ENCODE data around the gene DNAH10.

DNAH10 gene

GRCh38 chr12:123807670-123808069 is 45.6 kb downstream of the DNAH10 start:
- DNase-seq (ENCODE audit: low read depth) = no peak
- H3K4me3 ChIP-seq (ENCODE audit: low read depth, low read length) = no peak overlapping the region
- in situ Hi-C loops (cut with HindIII; ENCODE audit: low sequenced_read_pairs) = no loop called here
- TF ChIP-seq, protein P1, sequence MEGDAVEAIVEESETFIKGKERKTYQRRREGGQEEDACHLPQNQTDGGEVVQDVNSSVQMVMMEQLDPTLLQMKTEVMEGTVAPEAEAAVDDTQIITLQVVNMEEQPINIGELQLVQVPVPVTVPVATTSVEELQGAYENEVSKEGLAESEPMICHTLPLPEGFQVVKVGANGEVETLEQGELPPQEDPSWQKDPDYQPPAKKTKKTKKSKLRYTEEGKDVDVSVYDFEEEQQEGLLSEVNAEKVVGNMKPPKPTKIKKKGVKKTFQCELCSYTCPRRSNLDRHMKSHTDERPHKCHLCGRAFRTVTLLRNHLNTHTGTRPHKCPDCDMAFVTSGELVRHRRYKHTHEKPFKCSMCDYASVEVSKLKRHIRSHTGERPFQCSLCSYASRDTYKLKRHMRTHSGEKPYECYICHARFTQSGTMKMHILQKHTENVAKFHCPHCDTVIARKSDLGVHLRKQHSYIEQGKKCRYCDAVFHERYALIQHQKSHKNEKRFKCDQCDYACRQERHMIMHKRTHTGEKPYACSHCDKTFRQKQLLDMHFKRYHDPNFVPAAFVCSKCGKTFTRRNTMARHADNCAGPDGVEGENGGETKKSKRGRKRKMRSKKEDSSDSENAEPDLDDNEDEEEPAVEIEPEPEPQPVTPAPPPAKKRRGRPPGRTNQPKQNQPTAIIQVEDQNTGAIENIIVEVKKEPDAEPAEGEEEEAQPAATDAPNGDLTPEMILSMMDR (IDR thresholded peaks at IDR 0.05; ENCODE audit: low read depth, low read length, missing control alignments) = no peak

- TF ChIP-seq, protein P1 (IDR thresholded peaks at IDR 0.05; ENCODE audit: low read depth, low read length, missing control alignments) = peak; percentile 13
- no peak overlapping the region for H3K4me3 ChIP-seq (ENCODE audit: low read depth, low read length)
- in situ Hi-C loops (cut with HindIII; ENCODE audit: low sequenced_read_pairs) = no loop called here
- no peak for DNase-seq (ENCODE audit: low read depth)
Observed at GRCh38 chr12:123808167-123808566, 46.1 kb downstream of the DNAH10 start.

GRCh38 chr12:123813349-123813748 is 51.2 kb downstream of the DNAH10 start:
- in situ Hi-C loops (cut with HindIII; ENCODE audit: low sequenced_read_pairs) = no loop called here
- no peak overlapping the region for H3K4me3 ChIP-seq (ENCODE audit: low read depth, low read length)
- TF ChIP-seq, protein P1 (IDR thresholded peaks at IDR 0.05; ENCODE audit: low read depth, low read length, missing control alignments) = no peak

DNA sequence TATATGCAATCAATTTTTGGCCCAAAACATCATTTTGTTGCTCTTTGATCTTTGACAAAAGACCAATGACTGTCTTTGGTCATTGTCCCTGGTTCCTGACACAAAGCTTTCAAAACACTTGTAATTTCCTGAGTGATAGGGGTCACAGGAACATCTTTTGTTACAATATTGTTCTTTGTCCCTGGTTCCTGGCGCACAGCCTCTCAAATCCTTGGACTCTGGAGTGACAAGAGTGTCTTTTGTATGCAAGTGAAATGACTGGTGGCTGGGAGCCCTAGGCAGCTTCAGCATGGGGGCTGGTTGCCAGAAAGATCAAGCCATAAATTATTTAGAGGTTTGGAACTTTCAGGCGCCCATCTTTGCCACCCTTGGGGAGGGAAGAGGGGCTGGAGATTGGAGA is 53.9 kb downstream of the DNAH10 start:
- H3K4me3 ChIP-seq (ENCODE audit: low read depth, low read length) = no peak overlapping the region
- no peak for DNase-seq (ENCODE audit: low read depth)
- TF ChIP-seq, protein P1 (IDR thresholded peaks at IDR 0.05; ENCODE audit: low read depth, low read length, missing control alignments) = no peak
- in situ Hi-C loops (cut with HindIII; ENCODE audit: low sequenced_read_pairs) = no loop called here

More at GRCh38 chr12:123813349-123813748, 51.2 kb downstream of the DNAH10 start:
- DNase-seq (ENCODE audit: low read depth) = no peak

DNA sequence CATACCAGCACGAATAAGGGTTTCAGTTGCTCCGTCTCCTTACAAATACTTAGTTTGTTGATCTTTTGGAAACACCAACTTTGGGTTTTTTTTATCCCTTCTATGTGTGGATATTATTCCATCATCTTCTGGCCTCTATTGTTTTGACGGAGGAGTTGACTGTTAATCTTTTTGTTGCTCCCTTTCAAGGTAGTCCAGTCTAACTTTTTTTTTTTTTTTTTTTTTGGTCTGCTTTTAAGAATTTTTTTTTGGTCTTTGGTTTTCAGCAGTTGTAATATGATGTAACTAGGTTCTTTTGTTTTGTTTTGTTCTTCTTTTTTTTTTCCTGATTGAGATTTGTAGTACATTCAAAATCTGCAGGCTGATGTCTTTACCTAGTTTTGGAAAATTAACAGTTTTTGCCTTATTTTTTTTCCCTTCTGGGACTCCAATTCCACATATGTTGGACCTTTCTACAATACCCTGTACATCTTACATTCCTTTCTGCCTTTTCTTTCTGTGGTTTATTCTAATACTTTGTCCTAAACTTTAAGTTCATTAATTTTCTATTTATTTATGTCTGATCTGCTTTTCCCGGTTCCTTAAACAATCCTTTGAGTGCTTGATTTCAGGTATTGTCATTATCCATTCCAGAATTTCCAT is 54.9 kb downstream of the DNAH10 start:
- in situ Hi-C loops (cut with HindIII; ENCODE audit: low sequenced_read_pairs) = no loop called here

DNA sequence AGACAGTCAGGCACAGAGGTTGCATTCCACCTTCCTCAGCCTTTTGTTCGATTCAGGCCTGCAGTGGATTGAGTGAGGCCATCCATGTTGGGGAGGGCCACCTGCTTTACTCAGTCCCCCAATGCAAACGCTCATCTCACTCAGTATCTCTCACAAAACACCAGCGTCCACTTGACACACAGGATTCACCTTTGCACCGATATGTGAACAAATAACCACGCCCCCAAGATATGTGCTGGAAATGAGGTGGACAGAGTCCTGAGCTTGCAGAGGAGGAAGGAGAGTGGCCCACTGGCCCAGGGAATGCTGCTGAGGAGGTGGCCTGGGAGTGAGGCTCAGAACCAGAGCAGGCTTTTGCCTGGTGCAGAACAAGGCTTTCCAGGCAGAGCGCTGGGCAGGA is 60.7 kb downstream of the DNAH10 start:
- TF ChIP-seq, protein P1 (IDR thresholded peaks at IDR 0.05; ENCODE audit: low read depth, low read length, missing control alignments) = no peak
- in situ Hi-C loops (cut with HindIII; ENCODE audit: low sequenced_read_pairs) = no loop called here
- no peak for DNase-seq (ENCODE audit: low read depth)
- no peak overlapping the region for H3K4me3 ChIP-seq (ENCODE audit: low read depth, low read length)

More for the DNA sequence above, 54.9 kb downstream of the DNAH10 start:
- TF ChIP-seq, protein P1 (IDR thresholded peaks at IDR 0.05; ENCODE audit: low read depth, low read length, missing control alignments) = no peak
- no peak overlapping the region for H3K4me3 ChIP-seq (ENCODE audit: low read depth, low read length)
- DNase-seq (ENCODE audit: low read depth) = no peak
